Parietal lobe (tissue), 1 donor: ENCODE measurements around the gene OR13D1. TPM values are rescaled to one million over a fixed set of nuclear protein-coding genes. Genes with fewer than 3 reads are reported as not detected.

Source experiments
- total RNA-seq: library from RNA; depleted of rRNA; stranded (reverse); fragments of >200 nt; gene quantifications from one replicate; pipeline ENCODE4 v1.2.3, GENCODE V29; 2014

OR13D1 gene, protein sequence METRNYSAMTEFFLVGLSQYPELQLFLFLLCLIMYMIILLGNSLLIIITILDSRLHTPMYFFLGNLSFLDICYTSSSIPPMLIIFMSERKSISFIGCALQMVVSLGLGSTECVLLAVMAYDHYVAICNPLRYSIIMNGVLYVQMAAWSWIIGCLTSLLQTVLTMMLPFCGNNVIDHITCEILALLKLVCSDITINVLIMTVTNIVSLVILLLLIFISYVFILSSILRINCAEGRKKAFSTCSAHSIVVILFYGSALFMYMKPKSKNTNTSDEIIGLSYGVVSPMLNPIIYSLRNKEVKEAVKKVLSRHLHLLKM
- not detected for total RNA-seq

DNA sequence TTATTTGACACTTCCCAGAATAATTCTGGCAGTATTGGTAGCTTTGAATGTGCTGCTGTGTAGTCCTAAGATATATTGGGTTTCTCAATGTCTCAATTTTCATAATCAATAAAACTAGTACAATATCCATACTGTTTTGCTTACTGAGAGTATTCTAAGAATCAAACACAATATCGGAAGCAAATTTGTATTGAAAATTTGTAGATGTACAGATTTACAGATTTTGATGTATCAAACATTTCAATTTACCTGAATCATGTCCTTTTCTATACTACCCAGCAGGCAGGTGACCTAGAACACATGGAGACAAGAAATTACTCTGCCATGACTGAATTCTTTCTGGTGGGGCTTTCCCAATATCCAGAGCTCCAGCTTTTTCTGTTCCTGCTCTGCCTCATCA is at the start of gene OR13D1:
Gene OR13D1, plus strand, starts transcription at position 301 of the 400 bp plus-strand sequence. Its CDS starts 0 bp downstream, at position 301.

Other genes with a start within 250 kb of the OR13D1 start
- not detected for gene OR13F1, start 190.3 kb upstream of the OR13D1 start, total RNA-seq
- gene OR13C4, start 167.3 kb upstream of the OR13D1 start, total RNA-seq: not detected
- gene OR13C3, start 157.7 kb upstream of the OR13D1 start, total RNA-seq: not detected
- gene OR13C8, start 125.3 kb upstream of the OR13D1 start, total RNA-seq: not detected
- not detected for gene OR13C5, start 95.1 kb upstream of the OR13D1 start, total RNA-seq
- not detected for gene OR13C2, start 88.9 kb upstream of the OR13D1 start, total RNA-seq
- gene OR13C9, start 76.3 kb upstream of the OR13D1 start, total RNA-seq: not detected
- gene NIPSNAP3A, start 53.2 kb downstream of the OR13D1 start, total RNA-seq: 63.2 TPM
- gene NIPSNAP3B, start 69.6 kb downstream of the OR13D1 start, total RNA-seq: 17.5 TPM
- gene ABCA1, start 233.6 kb downstream of the OR13D1 start, total RNA-seq: 41.6 TPM